Activated T-cell treated with anti-CD3 and anti-CD28 coated beads for 48 hours (primary cell): Measurements from ENCODE around the gene ZNF224.
"Not testable (repeated sequence)": the region's sequence is repeated elsewhere in the genome, so short reads cannot be mapped to it uniquely, and the experiment has no call there.

Experiments
- DNase-seq: peaks from one replicate; pipeline ENCODE4 v3.0.0-alpha.2; 2020; ENCODE audit warnings: low read depth

ZNF224 gene

GRCh38 chr19:44093931-44094765 is at the start of gene ZNF224:
ZNF224 (plus strand) TSS chr19:44094361; CDS start chr19:44097874, 3,513 bp downstream.
- peak; percentile 76 for DNase-seq

GRCh38 chr19:44050740-44051649 is 43.2 kb upstream of the ZNF224 start:
- no peak for DNase-seq

DNA sequence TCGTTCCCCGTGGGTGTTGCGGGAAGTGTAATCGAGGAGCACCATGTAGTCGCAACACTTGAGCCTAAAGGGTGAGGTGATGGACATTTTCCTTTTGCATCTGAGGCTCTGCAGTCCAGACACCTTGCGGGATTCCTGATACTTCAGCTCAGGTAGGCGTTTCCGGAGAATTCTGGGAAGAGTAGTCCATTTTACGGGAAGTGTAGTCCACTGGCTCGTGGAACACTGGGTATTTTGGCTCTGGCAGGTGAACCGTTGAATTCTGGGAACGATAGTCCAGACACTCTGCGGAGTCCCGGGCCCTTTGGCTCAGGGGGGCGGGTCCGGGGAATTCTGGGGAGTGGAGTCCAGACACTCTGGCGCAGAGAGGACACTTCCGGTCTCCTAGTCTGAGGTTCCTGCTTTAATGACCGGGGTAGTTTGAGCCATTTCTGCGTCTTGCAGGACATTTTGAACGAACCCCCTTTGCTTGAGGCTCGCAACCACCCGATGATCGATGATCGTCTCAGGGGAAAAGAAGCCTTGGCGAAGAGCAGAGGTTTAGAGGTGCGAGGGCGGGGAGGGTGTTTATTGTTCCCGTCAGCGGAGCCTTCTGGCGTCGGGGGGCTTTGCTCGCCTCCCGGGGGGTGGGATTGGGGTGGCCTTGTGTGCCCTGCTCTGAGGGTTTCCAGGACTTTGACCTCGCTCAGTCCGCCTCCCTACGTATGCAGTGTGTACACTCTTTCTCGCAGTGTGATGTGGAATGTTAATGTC is 42.3 kb upstream of the ZNF224 start, which contains the start of gene ZNF223:
TSS of gene ZNF223 (plus strand) at position 387 of the 753 bp plus-strand sequence. CDS start 3,141 bp downstream, outside the sequence.
- DNase-seq = no peak

DNA sequence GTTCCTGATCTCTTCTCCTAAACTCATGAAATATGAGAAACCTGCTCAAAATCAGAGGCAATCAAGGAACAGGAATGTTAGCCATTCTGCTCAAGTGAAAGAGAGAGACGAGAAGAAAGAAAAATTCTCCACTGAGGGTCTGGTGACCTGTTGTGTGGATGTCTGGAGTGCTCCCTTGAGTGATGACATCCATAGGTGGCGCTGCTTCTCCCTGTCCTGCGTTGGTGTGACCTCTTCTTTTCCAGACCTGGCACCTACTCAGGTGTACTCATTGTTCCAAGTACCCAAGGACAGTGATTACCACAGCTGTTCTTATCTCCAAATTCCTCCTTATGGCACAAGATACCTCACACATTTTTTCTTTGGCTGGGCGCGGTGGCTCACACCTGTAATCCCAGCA is 38.3 kb upstream of the ZNF224 start:
- DNase-seq = no peak

DNA sequence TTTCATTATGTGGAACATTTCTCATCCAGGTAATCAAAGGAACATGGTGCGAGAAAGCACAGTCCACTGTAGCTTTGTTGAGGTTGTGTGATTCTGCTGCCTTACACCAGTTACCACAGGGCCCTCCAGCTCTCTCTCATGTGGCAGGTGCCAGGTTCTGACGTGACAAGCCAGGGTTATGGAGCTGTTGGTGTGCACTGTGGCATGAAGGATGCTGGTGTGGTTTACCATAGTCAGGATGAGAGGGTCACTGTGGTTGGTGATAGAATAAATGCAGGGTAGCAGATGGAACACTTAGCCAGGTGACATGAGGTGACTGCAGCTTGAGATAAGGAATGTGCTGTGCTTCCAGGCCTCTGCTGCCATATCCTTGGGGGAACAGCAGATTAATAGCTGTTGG is 34.9 kb upstream of the ZNF224 start:
- DNase-seq = no peak

- no peak for DNase-seq
Observed at GRCh38 chr19:44061038-44061437, 33.1 kb upstream of the ZNF224 start.

GRCh38 chr19:44066305-44066704 is 27.9 kb upstream of the ZNF224 start:
- no peak for DNase-seq

GRCh38 chr19:44069415-44069814 is 24.7 kb upstream of the ZNF224 start:
- DNase-seq = no peak

DNA sequence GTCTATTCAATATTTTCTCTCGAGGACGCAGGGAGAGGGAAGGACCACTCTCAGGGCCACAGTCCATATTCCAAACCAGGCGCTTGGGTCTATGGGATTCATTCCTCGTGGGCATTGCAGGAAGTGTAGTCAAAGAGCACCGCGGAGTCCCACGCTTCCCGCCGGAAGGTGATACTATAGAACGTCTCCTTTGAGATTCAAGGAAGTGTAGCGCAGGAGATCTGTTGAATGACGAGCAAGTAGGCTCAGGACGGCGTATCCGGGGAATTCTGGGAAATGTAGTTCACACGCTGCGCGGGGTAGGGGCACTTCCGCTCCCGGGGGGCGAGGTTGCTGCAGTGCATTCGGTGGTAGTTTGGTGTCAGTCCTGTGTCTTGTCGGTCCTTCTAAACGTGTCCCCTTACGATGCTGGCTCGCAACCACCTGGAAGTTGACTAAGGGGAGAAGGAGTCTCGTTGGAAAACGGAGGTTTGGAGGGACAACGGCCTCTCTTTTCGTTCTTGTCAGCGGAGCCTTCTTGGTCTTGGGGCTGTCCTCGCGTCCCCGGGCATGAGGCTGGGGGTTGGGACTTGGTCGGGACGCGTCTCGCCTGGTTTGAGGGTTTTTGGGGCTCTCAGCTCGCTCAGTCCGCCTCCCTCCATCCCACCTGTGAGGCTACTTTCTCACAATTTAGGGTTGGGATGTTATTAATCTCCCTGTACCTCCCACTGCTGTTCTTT is 22.2 kb upstream of the ZNF224 start, which contains the start of gene ZNF284:
TSS of gene ZNF284 (plus strand) at position 336 of the 719 bp plus-strand sequence. CDS start 4,231 bp downstream, outside the sequence.
- peak; percentile 72 for DNase-seq

DNA sequence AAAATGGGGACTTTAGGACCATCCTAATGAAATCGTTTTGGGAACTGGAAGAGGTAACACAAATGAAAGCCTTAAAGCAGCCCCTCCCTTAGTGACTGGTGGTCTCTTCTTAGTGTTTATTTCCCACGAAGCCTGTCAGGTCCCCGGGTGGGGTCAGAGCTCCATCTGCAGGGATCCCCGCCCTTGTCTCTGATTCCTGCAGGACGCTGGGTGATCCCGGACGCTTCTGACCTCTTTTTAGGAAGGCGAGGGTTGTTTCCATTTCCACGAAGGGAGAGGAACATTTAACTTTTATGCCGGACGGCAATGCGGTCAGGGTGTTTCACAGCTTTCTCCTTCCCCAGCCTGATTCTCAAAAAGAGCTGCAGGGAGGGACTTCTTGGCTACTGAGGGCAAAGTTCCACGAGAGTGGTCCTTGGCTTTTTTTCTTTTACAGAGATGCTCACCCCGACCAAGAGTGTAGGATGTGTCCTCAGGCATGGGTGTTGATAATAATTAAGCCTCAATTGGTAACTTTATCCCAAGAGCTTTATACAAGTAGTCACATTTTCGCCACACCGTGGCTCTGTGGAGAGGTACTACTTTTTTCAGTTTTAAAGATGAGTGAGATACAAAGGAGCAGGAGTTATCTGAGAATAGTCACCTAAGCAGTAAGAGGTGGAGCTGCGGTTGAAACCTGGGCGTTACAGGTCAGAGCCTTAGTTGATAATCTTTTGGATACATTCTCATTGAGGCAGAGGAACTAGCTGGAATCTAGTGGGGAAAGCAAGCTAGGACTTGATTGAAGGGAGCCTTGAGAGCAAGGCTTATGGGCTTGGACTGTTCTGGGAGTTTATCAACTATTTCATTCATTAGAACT is 21.4 kb upstream of the ZNF224 start:
- no peak for DNase-seq

GRCh38 chr19:44076325-44076724 is 17.8 kb upstream of the ZNF224 start:
- no peak for DNase-seq

DNA sequence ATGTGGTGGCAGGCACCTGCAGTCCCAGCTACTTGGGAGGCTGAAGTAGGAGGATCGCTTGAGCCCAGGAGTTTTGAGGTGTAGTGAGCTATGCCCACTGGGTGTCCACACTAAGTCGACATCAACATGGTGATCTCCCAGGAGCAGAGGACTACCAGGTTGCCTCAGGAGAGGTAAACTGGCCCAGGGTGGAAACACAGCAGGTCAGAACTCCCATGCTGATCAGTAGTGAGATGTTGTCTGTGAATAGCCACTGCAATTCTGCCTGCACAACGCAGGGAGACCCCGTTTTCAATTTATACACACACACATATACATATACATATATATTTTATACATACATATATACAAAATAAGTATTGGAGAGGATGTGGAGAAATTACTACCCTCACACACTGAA is 2.1 kb upstream of the ZNF224 start:
- DNase-seq = no peak

DNA sequence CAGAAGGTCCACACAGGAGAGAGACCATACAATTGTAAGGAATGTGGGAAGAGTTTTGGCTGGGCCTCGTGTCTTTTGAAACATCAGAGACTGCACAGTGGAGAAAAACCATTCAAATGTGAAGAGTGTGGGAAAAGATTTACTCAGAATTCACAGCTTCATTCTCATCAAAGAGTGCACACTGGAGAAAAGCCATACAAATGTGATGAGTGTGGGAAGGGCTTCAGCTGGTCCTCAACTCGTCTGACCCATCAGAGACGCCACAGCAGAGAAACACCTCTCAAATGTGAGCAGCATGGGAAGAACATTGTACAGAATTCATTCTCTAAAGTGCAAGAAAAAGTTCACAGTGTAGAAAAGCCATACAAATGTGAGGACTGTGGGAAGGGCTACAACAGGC is 13.6 kb downstream of the ZNF224 start:
- DNase-seq = no peak

GRCh38 chr19:44109458-44109857 is 15.3 kb downstream of the ZNF224 start:
- no peak for DNase-seq

DNA sequence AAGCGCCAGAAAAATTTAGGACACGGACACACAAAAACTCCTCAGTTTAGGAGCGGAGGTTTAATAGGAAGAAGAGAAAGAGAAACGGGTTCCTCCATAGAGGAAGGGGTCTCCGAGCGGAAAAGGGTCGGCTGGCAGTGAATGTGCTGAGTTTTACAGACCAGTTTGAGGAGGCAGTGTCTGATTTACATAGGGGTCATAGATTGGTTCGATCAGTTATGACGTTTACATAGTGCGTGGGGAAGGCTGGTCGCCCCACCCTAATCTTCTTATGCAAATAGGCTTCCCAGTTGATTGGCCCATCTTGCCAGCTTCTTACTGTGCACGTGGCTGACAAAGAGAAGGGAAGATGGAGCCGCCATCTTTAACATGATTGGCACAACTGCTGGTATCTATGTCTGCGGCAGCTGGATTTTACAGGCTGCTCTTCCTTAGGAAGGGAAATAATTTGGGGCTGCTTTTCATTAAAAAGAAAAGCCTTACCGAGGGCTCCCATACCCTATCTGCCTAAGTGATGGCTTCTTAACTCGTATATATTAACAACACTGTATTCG is 17.8 kb downstream of the ZNF224 start:
- DNase-seq = no peak

GRCh38 chr19:44112802-44113137 is 18.6 kb downstream of the ZNF224 start:
- DNase-seq = no peak

DNA sequence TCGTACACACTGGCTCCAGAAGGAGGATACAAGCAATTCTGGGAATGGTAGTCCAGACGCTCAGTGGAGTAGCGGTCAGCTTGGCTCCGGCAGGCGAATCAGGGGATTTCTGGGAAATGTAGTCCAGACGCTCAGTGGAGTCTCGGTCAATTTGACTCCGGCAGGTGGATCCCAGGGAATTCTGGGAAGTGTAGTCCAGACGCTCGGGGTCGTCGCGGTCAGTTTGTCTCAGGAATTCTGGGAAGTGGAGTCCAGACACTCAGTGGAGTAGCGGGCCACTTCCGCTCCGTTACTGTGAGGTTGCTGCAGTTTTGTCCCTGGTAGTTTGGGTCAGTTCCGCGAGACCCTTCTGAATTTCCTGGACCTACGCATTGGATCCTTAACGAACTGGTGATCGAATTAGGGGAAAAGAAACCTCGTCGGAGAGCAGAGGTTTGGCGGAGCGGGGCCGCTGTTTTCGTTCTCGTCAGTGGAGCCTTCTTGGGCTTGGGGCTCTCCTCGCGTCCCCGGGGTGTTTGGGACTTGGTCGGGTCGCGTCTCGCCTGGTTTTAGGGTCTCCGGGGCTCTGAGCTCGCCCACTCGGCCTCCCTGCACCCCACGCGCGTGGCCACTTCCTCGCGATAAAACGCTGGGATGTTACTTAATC is 19.1 kb downstream of the ZNF224 start, which contains the start of gene ZNF225:
TSS of gene ZNF225 (plus strand) at position 262 of the 646 bp plus-strand sequence. CDS start 2,429 bp downstream, outside the sequence.
- DNase-seq = peak; percentile 77

GRCh38 chr19:44113784-44114390 is 19.7 kb downstream of the ZNF224 start:
- no peak for DNase-seq

- DNase-seq = not testable (repeated sequence)
Observed at GRCh38 chr19:44121162-44121561, 27.0 kb downstream of the ZNF224 start.
